HG02571 (cell line): ENCODE data around the gene CUX1.
"Not testable (repeated sequence)": the region's sequence is repeated elsewhere in the genome, so short reads cannot be mapped to it uniquely, and the experiment has no call there.

Experiments used
- ATAC-seq: cut with Tn5 transposase; IDR thresholded peaks from one replicate; pipeline ENCODE4 v1.9.1; 2021; ENCODE audit warnings: mild to moderate bottlenecking, moderate library complexity; ENCODE audit not compliant: unreplicated experiment

Gene CUX1

GRCh38 chr7:101824440-101824839 is 7.0 kb downstream of the CUX1 start:
- no peak for ATAC-seq

GRCh38 chr7:101826081-101826835 is 8.8 kb downstream of the CUX1 start:
- no peak for ATAC-seq

GRCh38 chr7:101828301-101829020 is 11.0 kb downstream of the CUX1 start:
- no peak for ATAC-seq

GRCh38 chr7:101829374-101829773 is 11.9 kb downstream of the CUX1 start:
- no peak for ATAC-seq

GRCh38 chr7:101829821-101830220 is 12.4 kb downstream of the CUX1 start:
- ATAC-seq, result no peak

DNA sequence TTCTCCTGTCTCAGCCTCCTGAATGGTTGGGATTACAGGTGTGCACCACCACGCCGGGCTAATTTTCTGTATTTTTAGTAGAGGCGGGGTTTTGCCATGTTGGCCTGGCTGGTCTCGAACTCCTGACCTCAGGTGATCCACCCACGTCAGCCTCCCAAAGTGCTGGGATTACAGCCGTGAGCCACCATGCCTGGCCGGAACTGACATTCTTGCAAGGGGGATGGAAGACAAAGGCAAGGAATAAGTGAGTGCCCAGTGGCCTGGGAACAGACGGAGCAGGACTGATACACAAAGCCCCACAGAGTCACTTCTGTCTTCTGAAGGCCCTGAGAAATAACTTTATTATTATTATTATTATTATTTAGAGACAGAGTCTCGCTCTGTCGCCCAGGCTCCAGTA is 14.0 kb downstream of the CUX1 start:
- not testable (repeated sequence) for ATAC-seq

DNA sequence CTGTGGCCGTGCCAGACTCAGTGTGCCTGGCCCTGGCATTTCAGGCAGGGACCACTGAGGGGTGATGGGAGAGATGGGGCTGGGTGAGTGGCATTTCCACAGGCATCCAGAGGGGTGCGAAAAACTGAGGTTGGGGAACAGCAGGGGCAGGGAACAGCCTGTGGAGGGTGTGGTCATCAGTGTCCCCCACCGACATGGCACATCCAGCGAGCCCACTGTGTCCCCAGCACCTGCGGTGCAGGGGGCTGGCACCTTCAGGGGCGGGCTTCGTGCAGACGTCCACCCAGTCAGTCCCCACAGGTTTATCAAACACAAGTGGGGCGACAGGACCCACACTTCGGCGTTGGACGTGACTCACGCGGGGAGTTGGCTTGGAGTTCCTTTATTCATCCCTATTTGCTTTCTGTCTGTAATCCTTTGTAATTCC is 14.8 kb downstream of the CUX1 start:
- no peak for ATAC-seq

DNA sequence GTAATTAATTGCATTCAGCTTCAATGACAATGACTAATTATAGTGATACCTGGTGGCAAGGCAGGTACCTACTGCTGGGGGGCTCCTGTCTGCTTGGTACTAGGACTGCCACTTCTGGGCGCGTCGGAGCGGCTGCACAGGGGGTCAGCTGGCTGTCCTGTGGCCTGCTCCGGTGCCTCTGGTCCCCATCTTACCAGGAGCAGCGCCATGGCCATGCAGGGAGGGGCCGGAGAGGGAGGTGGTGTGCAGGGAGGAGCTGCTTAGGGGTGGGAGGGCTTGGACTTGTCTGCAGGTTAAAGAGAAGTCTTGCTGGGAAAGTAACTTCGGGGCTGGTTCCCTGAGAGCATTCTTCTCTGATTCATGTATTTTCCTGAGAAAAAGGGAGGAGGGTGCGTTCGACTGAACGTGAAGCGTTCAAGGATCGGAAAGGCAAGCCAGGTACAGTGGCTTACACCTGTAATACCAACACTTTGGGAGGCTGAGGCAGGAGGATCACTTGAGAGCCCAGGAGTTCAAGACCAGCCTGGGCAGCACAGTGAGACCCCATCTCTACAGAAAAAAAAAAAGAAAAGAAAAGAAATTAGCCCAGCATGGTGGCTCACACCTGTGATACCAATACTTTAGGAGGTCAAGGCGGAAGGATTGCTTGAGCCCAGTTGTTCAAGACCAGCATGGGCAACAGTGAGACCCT is 15.4 kb downstream of the CUX1 start:
- ATAC-seq, result no peak

DNA sequence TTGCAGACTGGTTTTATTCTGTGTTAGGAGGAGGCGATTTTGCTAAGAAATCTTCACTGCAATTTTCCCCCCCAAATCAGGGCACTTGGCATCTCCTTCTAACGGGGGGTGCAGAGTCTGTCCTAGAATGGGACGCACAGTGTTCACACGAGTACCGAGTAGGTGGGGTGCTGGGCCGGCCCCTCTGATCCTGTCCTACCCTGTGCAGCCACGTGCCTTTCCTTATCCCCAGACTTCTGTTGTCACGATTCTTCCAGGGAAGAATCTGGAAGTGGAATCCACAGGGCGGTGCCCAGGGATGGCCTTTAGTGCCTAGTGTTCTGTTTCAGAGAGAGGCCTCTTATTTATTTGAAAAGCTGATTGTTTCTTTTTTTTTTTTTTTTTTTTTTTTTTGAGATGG is 16.4 kb downstream of the CUX1 start:
- ATAC-seq, result no peak

DNA sequence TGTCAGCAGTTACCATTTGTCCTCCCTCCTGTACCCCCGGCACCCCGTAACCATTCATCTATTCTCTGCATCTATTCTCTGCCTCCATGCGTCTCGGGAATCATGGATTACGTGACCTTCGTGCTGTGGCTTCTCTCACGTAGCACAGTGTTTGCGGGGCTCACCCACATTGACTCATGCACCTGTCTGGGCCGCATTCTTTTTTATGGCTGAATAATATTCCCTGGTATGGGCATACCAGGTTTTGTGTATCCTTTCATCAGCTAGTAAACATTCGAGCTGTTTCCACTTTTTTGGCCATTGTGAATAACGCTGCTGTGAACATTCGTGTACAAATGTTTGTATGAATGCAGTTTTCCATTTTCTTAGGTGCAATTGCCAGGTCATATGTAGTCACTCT is 17.7 kb downstream of the CUX1 start:
- ATAC-seq, result no peak

DNA sequence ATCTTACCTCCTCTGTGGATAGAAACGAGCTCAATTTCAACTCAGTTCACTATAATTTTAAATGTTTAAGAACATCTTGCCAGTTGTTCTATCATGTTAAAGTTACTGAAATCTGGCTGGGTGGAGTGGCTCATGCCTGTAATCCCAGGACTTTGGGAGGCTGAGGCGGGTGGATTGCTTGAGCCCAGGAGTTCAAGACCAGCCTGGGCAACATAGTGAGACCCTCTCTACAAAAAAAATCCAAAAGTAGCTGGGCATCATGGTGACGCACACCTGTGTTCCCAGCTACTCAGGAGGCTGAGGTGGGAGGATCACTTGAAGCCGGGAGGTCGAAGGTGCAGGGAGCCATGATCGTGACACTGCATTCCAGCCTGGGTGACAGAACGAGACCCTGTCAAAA is 20.0 kb downstream of the CUX1 start:
- ATAC-seq, result not testable (repeated sequence)

GRCh38 chr7:101838837-101839483 is 21.5 kb downstream of the CUX1 start:
- ATAC-seq, result no peak

GRCh38 chr7:101841328-101841727 is 23.9 kb downstream of the CUX1 start:
- ATAC-seq, result no peak

DNA sequence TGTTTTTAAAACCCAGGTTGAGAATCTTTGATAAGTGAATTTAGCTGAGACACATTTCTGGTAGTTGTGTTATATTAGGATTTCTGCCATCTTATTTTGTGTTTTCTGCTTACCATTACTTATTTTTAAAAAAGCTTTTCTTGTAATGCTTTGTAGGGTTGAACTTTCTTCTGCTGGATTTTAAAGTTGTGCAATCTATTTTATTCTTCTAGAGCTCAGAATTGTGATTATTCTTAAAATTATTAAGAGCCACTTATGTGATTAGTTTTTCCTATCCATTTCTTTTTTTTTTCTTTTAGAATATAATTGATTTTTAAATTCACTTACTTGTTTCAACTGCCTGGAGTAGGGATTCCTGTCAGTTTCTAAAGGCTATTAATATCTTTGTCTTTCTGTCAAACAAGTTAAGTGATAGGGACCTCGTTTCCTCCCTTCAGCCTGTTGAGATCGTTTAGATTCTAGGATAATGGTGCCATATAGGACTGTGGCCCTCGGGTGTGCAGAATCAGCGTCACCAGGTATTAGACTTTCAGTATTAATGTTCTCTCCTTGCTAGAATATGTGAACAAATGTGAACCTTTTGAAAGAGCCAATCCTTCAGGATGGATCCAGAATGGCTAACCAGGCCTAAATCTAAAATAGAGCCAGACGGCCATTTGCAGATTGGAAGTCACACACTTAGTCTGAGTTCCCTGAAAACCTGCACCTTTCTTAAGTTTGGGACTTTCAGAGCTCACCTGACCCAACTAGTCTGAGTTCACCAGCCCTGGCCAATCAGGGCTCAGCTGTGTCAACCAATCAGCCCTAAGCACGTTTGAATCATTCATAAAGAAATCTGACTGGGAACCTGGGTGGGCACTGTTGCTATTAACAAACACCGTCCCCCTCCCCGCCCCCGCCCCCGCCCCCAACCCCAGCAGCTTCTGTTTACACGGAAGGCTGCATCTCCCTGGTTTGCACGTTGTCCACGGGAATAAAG is 26.2 kb downstream of the CUX1 start:
- ATAC-seq, result no peak

- no peak for ATAC-seq
Observed at GRCh38 chr7:101845974-101846373, 28.5 kb downstream of the CUX1 start.

- no peak for ATAC-seq
Observed at GRCh38 chr7:101846800-101847538, 29.5 kb downstream of the CUX1 start.

GRCh38 chr7:101848208-101848951 is 31.0 kb downstream of the CUX1 start:
- ATAC-seq, result no peak

DNA sequence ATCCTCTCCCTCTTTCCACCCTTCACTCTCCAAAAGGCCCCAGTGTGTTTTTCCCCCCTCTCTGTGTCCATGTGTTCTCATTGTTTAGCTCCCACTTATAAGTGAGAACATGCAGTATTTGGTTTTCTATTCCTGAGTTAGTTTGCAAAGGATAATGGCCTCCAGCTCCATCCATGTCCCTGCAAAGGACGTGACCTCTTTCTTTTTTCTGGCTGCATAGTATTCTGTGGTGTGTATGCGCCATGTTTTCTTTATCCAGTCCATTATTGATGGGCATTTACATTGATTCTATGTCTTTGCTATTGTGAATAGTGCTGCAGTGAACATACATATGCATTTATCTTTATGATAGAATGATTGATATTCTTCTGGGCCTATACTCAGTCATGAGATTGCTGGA is 31.9 kb downstream of the CUX1 start:
- ATAC-seq, result not testable (repeated sequence)

GRCh38 chr7:101852364-101852763 is 34.9 kb downstream of the CUX1 start:
- ATAC-seq, result not testable (repeated sequence)
